SH-SY5Y (cell line): Measurements from ENCODE around the gene GID4.

ENCODE experiments used
- GATA2 ChIP-seq: IDR thresholded peaks from 2 replicates; pipeline ENCODE4 v1.6.1; 2011; ENCODE audit warnings: mild to moderate bottlenecking, low read depth, low read length
- GATA3 ChIP-seq: IDR thresholded peaks from 2 replicates; pipeline ENCODE4 v1.6.1; 2011; ENCODE audit warnings: low read depth, mild to moderate bottlenecking, low read length, moderate library complexity

- TF ChIP-seq GATA2 (no peak), GATA3 (no peak)
These were observed 40.3 kb upstream of the GID4 start for GRCh38 chr17:17998934-17999333.
